GM19395 (cell line): ENCODE data around the gene BUD23.
A peak's percentile ranks its signal among the peaks of the same experiment; 100 is the strongest.
"Not testable (repeated sequence)": the region's sequence is repeated elsewhere in the genome, so short reads cannot be mapped to it uniquely, and the experiment has no call there.

ENCODE experiments used
- ATAC-seq: cut with Tn5 transposase; IDR thresholded peaks from one replicate; pipeline ENCODE4 v1.9.1; 2021; ENCODE audit warnings: mild to moderate bottlenecking, moderate library complexity; ENCODE audit not compliant: unreplicated experiment

BUD23 gene

GRCh38 chr7:73718438-73718881, 35.1 kb downstream of the BUD23 start:
- ATAC-seq, result no peak

GRCh38 chr7:73718905-73719805, 35.8 kb downstream of the BUD23 start, which contains the start of gene STX1A:
Gene STX1A, minus strand, starts transcription at chr7:73719669. Its CDS starts 38 bp downstream, at chr7:73719631.
- ATAC-seq, result peak; percentile 57

- peak; percentile 8 for ATAC-seq
These were observed 36.4 kb downstream of the BUD23 start for GRCh38 chr7:73719806-73720169.

DNA sequence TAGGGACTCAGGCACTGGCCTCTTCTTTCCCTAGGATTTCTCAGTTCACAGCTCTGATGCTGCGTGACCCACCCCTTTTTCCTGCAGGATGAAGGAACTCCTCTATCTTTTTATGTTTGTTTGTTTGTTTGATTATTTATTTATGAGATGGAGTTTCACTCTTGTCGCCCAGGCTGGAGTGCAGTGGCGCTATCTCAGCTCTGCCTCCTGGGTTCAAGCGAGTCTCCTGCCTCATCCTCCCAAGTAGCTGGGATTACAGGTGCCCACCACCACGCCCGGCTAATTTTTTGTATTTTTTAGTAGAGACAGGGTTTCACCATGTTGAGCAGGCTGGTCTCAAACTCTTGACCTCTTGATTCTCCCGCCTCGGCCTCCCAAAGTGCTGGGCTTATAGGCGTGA, 37.0 kb downstream of the BUD23 start:
- not testable (repeated sequence) for ATAC-seq

- no peak for ATAC-seq
These were observed 38.0 kb downstream of the BUD23 start for GRCh38 chr7:73721377-73721817.

- ATAC-seq, result not testable (repeated sequence)
These were observed 38.8 kb downstream of the BUD23 start for GRCh38 chr7:73722182-73722581.

DNA sequence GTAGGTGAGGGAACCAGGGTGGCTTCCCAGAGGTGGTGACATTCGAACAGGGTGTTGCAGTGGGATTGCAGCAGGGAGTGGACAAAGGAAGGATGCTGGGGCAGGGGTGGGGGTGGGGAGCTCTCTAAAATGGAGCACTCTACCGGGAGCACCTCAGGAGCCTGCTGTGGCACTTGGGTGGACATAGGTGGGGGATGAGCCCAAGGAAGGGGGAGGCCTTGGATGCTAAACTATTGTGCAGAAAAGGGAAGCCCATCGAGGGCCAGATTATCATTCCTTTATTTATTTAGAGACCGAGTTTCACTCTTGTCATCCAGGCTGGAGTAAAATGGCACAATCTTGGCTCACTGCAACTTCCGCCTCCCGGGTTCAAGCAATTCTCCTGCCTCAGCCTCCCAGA, 39.4 kb downstream of the BUD23 start:
- no peak for ATAC-seq

DNA sequence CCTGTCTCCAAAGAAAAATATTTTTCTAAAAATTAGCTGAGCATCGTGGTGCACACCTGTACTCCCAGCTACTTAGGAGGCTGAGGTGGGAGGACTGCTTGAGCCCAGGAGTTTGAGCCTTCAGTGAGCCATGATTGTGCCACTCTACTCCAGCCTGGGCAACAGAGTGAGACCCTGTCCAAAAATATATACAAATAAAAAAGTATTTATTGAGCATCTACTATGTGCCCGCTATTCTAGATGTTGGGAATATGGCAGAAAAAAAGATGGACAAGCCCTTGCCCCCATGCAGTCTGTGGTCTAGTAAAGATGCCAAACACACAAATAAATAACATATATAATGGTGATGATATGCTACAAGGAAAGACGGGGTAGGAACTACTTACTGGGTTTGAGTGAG, 40.4 kb downstream of the BUD23 start:
- ATAC-seq, result no peak

DNA sequence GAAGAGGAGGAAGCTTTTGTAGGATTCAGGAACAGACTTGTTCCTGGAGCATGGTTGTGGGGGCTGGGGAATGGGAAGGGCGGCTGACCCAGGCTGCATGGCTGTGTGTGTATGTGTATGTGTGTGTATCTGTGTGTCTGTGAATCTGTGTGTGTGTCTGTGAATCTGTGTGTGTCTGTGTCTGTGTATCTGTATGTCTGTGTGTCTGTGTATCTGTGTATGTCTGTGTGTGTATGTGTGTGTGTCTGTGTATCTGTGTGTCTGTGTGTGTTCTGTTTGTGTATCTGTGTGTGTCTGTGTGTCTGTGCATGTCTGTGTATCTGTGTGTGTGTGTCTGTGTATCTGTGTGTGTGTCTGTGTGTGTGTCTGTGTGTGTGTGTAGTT, 42.7 kb downstream of the BUD23 start:
- ATAC-seq, result no peak

GRCh38 chr7:73727952-73728351, 44.6 kb downstream of the BUD23 start:
- no peak for ATAC-seq

DNA sequence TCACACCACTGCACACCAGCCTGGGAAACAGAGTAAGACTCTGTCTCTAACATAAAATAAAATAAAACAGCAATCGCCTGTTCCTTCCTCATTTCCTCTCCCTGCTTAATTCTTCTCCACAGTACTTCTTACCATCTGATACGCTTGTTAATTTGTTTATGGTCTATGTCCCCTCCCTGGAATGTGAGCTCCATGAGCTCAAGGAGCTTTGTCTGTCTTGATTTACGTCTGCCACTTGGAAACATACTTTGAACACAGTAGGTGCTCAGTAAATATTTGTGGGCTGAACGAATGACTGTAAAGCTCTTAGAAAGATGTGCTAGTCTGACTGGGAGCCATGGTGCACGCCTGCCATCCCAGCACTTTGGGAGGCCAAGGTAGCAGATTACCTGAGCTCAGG, 45.2 kb downstream of the BUD23 start:
- ATAC-seq, result no peak

DNA sequence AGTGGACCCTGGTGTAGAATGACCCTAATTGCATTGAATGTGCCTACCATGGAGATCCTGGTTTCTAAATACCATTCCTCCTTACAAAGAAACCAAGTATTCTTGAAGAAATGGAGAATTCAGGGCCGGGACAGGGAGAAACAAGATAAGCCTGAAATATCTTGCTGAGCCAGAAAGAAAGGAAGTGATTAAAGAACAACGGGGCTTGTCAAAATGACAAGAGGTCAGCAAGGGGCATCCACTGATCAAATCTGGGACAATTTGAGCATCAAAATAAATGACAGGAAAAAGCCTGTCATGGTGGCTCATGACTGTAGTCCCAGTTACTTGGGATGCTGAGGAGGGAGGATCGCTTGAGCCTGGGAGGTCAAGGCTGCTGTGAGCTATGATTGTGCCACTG, 47.1 kb downstream of the BUD23 start:
- ATAC-seq, result no peak

GRCh38 chr7:73732397-73732796, 49.0 kb downstream of the BUD23 start:
- ATAC-seq, result no peak

GRCh38 chr7:73734619-73735527, 51.5 kb downstream of the BUD23 start:
- peak; percentile 47 for ATAC-seq

DNA sequence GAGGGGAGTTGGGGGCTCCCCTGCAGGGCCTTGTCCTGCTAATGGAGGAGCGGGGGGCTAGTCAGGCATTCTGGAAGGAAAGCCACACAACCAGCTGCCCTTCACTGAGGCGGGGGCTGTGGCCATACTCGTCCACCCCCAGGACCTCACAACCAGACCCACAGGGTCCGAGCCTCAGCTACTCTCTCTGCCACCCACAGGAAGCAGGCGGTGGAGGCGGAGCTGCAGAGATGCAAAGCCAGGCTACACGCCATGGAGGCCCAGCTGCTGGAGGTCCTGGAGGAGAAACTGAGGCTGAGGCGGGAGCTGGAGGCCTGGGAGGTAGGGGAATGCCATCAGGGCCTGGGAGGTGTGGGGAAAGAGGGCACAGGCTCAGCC, 52.1 kb downstream of the BUD23 start:
- ATAC-seq, result no peak

DNA sequence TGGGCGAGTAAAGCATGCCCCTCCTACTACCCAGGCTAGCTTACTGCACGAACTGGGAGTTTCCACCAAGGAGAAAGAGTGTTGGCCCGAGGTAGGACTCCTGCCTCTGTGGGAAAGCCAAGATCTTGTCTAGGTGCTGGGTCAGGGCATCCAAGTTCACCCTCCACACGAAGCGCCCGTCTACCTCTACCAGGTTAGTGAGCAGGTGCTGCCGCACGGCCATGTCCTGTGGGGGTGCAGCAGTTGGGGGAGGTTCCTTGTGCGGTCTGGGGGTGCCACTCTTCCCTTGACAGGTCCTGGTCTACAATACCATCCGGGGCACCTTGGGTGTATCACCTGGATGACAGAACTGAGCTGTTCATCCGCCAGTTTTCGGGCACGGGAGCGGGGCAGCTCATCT, 53.5 kb downstream of the BUD23 start:
- no peak for ATAC-seq

GRCh38 chr7:73737491-73738219, 54.3 kb downstream of the BUD23 start:
- ATAC-seq, result no peak

DNA sequence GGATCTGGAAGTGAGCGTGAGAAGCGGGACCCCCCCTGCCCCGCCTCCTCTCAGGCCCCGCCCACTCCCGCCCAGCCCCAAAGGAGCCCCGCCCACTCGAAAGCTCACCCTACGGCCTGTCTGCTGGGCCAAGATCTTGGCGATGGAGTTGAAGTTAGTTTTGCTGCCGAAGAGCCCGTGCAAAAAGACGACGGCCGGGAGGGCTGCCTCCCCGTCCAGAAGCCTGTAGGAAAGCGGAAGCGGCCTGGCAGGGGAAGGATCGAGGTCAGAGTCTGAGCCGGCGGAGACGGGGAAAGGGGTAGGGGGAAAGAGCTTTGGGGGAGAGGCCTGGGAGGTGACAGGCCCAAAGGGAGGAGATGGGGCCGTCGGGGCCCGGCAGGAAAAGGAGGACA, 54.8 kb downstream of the BUD23 start:
- peak; percentile 17 for ATAC-seq

- peak; percentile 86 for ATAC-seq
These were observed 55.4 kb downstream of the BUD23 start, which contains the start of gene ABHD11 for GRCh38 chr7:73738612-73739386. Gene ABHD11, minus strand, starts transcription at chr7:73738802. Its CDS starts 32 bp downstream, at chr7:73738770.

DNA sequence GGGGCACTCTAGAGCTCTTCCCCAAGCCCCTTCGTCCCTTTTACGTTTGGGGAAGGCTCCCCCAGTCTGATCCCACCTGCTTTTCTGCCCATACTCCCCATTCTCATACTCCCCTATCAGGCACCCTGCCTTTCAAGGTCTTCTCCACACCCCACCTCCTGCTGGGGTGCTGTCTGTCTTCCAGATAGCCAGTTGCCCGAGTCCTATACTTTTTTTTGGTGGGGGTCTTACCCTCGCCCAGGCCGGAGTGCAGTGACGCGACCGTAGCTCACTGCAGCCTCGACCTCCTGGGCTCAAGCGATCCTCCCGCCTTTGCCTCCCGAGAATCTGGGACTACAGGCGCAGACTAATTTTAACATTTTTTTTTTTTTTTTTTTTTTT, 56.0 kb downstream of the BUD23 start:
- peak; percentile 12 for ATAC-seq
